ENCODE data around the gene TEX22.

The TEX22 gene

DNA sequence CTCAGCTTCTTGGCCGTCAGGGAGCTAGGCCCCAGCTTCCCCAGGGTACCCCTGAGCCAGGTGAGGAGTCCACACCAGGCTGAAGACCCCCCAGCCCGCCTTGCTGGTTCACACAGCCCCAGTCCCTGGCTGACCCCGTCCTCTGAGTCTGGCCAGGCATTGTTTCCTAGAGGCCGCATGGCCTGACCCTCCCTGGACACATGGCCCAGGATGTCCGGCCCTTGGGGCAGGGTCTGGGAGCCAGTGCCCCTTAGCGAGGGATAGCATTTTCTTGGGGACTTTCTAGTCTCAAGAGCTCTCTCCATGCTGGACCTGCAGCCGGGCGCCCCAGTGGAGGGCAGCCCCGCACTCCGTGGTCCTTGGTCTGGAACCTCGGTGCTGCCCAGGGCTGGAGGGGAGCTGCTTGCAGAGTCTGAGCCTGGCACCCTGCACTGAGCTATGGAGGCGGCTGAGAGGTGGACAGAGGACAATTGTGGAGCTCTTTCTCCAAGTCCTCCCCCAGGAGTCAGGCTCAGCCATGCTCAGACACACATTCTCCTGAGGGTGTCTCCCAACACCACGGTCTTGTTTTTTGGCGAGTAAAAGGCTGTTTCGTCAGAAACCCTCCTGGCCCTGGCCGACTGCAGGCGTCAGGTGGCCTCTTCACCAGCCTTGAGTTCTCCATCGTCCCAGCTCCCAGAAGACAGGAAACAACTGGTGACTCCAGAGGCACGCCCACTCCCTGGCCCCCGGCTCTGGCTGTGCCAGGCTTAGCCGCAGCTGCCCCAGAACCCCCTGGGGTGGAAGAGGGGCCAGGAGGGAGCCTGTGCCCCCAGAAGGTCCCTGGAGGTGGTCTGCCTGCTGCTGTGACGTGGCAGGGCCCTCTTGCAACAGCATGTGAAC, 58.6 kb downstream of the TEX22 start:
- DNase-seq (ENCODE audit: low read depth), result no peak

DNA sequence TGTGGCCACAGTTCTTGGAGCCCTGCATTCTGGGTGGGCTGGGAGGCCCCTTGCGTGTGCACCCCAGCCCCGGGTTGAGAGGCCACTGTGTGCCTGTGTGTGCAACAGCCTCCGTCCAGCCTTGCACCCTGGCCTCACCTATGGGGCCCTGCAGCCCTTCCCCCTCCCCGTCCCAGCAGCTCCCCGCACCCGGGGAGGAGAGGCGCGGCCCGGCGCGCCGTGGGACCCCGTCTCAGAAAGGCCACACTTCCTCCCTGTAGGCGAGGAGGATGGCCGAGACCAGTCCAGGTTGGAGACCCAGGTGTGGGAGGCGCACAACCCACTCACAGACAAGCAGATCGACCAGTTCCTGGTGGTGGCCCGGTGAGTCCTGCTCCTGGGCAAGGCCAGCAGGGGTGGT, 59.7 kb downstream of the TEX22 start:
- no peak for DNase-seq (ENCODE audit: low read depth)

DNA sequence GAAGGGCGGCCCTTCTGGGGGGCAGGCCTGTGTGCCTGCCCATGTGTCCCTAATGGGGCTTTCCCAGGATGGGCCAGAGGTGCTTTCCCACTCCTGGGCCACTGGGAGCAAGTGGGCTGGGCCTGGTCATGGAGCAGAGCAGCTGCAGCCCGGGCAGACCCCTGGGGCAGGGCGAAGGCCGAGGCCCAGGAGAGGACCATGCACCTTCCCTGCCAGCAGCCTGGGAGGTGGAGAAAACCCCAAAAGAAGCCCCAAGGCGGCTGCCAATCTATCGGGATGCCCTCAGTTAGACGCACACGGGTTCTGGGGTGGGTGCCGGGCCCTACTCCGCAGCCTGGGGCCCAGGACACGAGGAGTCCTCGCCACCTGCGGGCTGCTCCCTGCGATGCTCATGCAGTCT, 60.2 kb downstream of the TEX22 start:
- DNase-seq (ENCODE audit: low read depth), result no peak

DNA sequence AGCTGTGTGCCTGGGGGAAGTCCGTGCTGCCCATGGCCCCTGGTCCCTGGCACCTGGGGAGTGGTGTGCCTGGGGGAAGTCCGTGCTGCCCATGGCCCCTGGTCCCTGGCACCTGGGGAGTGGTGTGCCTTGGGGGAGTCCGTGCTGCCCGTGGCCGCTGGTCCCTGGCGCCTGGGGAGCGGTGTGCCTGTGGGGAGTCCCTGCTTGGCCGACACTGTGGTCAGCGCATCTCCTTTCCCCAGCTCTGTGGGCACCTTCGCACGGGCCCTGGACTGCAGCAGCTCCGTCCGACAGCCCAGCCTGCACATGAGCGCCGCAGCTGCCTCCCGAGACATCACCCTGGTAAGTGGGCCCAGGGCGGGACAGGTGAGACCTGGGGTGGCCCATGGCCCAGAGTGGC, 61.8 kb downstream of the TEX22 start:
- DNase-seq (ENCODE audit: low read depth), result no peak

DNA sequence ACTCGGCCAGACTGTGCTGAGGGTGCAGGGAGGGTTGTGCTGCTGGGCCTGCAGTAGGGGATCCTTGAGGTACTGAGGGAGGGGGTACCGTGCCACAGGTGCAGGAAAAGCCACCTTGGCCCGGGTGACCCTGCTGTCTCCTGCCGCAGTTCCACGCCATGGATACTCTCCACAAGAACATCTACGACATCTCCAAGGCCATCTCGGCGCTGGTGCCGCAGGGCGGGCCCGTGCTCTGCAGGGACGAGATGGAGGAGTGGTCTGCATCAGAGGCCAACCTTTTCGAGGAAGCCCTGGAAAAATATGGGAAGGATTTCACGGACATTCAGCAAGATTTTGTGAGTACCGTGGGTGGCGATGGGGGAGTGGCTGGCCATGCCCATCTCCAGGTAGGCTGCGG, 62.3 kb downstream of the TEX22 start:
- no peak for DNase-seq (ENCODE audit: low read depth)

DNA sequence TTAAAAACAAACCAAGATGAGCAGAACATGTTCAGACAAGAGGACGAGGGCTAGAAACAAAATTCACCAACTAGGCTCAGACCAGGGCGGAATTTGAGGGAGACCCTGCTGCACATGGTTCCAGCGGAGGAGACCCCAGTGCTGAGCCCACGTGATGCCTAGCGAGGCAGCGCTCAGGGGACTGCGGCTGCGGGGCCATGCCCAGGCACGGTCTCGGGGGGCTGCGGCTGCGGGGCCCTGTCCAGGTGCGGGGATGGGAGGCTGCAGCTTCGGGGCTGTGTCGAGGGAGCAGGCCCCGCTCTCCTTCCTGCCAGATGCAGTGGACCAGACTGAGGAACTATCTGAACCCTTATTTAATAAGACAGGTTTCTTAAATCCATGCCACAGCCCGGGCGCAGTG, 63.6 kb downstream of the TEX22 start:
- no peak for DNase-seq (ENCODE audit: low read depth)

All from HS-5 (cell line).